Head of caudate nucleus (tissue), 42 donors: ENCODE data around the gene BRCA1.
"Not testable (repeated sequence)": the region's sequence is repeated elsewhere in the genome, so short reads cannot be mapped to it uniquely, and the experiment has no call there.

ENCODE experiments used
- DNase-seq, 42 donors: peaks; one replicate each; pipeline versions ENCODE4 v3.0.0 to v3.0.0-alpha.2; 2020 to 2021; ENCODE audit warnings: mixed read lengths in 7 of 42
- intact Hi-C: fragments of 100-400 bp; cut with DNase I; formaldehyde crosslinking; loops from one replicate; pipeline ENCODE4 v1.15.0; 2022

BRCA1 gene

GRCh38 chr17:43016216-43016615 is 108.9 kb downstream of the BRCA1 start:
- DNase-seq, result no peak
- intact Hi-C loops, result no loop called here

DNA sequence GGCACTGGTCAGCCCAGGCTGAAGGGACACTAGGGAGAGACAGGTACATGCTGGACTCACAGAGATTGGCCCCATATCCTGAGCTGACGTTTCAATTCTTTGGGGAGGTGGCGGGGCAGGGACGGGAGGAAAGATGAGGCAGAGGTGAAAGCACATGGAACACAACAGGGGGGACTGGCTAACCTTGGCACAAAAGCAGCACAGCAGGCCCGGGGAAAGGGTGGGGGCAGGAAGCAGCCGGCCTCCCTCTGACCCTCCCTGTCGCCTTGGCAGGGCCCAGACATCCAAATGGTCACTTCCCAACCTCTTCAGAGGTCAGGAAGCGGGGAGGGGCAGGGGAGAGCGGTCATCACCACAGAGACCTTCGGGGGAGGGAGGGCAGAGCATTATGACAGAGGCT is 109.6 kb downstream of the BRCA1 start:
- intact Hi-C loops, result no loop called here
- no peak for DNase-seq

- DNase-seq, result peak in 23 of 42 donors; percentile 23 to 78 (median 53)
- intact Hi-C loops, result no loop called here
Measured at GRCh38 chr17:43014649-43015542, 110.3 kb downstream of the BRCA1 start.

GRCh38 chr17:43014020-43014648 is 111.0 kb downstream of the BRCA1 start:
- intact Hi-C loops, result no loop called here
- no peak for DNase-seq

- DNase-seq, result no peak
- intact Hi-C loops, result no loop called here
Measured at GRCh38 chr17:43013296-43013695, 111.9 kb downstream of the BRCA1 start.

DNA sequence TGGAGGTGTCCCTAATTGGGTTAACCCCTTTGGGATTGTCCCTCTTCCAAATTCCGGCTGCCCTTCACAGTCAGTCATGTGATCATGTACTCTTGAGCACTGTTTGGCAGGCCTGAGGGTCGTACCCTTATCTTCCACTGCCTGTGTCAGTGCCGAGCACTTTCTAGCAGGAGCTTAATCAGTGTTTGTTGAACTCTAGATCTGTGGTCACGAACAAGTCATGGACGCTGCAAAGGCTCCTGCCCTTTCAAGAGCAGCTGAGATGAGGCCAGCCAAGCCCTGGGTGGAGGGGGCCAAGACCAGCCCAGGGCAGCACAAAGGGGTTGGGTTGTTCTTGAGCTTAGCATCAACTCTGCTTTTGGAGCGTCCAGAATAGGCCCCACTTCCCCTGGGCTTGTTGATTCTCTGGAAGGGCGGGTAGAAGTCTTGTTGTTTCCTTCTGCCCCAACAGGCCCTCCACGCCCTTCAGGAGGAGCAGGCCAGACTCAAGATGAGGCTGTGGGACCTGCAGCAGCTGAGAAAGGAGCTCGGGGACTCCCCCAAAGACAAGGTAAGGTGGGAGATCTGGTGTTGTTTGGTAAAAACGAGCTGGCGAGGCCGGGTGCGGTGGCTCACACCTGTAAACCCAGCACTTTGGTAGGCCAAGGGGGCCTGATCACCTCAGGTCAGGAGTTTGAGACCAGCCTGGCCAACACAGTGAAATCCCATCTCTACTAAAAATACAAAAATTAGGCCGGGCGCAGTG is 113.3 kb downstream of the BRCA1 start:
- no peak for DNase-seq
- intact Hi-C loops, result no loop called here

DNA sequence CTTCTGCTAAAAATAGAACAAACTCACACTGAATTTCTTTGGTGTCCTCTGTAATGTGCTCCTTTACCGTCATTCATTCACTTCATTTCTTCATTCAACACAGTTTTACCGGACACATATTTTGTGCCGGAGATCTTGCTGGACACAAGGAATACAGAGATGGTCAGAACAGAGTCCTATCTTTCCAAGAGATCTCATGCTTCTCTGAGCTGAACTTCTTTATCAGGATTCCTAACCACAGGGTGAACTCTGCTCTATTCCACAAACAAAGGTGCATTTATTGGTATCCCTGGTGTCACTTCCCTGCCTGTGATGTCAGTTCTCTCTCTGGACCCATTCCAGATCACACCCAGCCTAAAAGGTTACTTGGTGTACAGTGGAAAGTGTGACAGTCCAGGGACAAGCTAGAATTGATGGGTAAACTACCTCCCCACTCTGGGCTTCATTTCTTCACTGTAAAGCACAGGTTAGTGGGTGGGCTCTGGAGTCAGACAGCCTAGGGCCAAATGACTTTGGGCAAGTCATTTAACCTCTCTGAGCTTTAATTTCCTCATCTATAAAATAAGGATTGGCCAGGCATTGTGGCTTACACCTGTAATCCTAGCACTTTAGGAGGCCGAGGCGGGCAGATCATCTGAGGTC is 114.4 kb downstream of the BRCA1 start:
- intact Hi-C loops, result no loop called here
- DNase-seq, result no peak

GRCh38 chr17:43006639-43007551 is 118.3 kb downstream of the BRCA1 start, which contains the start of gene IFI35:
TSS of gene IFI35 (plus strand) at chr17:43006784. CDS start at chr17:43006948, 164 bp downstream.
- intact Hi-C loops, result no loop called here
- DNase-seq, result peak; percentile 50 to 90 (median 78)

DNA sequence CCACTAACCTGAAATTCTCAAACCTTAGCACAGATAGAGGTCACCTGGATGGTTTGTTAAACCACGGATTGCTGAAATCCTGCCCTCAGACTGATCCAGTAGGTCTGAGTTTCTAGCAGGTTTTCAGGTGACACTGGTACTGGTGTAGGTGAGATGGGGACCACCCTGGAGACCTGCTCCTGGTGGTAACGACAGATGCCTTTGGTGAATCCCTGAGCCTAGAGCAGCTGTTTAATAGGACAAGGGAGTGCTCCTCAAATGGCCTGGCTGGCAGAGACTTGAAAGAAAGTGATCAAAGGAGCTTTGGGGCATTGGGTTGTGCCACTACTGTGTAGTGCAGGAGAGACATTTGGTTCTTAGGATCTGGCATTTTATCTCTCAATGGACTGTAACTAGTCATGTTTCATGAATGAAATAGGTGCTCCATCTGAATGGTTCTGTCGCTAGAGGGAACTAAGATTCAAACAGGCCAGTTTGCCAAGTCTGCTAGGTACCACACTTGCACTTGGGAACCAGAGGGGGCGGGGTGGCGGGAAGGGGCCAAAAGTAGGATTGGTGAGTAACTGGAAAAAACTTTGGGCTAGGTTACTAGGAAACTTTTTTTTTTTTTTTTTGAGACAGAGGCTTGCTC is 121.5 kb downstream of the BRCA1 start:
- DNase-seq, result no peak
- intact Hi-C loops, result no loop called here

- intact Hi-C loops, DNase-seq: not testable (repeated sequence)
Measured at GRCh38 chr17:43000894-43001293, 124.3 kb downstream of the BRCA1 start.

GRCh38 chr17:42999003-42999525 is 126.1 kb downstream of the BRCA1 start:
- intact Hi-C loops, result loop anchor here (10.0 kb wide), 1 partner anchor 154 kb away; the partner anchor contains the start of gene AOC2
- no peak for DNase-seq

DNA sequence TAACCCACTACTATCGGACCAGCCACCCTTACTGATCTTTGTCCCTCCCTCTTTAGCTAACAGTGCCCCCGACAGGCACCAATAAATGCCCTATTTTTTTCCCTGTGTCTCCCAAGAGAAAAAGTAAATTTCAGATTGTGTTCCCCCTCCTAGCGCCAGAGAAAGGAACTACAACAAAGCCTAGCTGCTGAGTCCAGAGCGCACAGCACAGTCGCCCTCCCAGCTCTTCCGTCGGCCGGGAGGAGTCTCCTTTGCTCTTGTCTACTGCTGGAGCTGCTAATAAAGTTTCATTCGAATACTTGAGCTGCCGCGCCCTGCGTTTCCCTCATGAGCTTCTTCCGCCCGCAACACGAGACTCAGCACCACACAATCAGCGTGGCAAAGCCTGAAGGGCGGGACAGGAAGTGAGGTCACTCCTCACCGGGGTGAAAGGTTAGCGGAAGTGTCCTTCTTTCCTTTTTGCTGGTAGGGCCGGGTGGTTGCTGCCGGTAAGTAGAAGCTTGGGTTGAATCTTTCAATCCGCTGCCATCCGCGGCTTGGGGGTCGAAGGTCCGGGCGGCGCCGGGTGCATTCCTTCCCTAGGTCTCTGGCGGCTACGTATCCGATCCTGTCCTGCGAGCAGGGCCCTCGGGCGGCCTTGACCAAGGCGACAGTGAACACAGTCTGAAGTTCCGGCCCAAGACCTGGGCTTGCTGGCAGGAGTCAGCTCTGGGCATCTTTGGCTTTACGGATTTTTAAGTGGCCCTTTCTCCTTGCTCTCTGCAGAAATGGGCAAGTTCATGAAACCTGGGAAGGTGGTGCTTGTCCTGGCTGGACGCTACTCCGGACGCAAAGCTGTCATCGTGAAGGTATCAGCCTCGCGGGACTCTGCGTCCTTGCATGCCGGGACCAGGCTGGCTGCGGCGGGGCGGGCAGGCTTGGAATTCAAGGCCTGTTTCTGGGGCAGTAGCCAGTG is 126.9 kb downstream of the BRCA1 start, which contains the start of gene RPL27:
RPL27 (plus strand) TSS at position 436 of the 955 bp plus-strand sequence; CDS start at position 768, 332 bp downstream.
- DNase-seq, result peak; percentile 95 to 100 (median 99)
- intact Hi-C loops, result loop anchor here (10.0 kb wide), 1 partner anchor 153 kb away; the partner anchor contains the start of gene AOC2

DNA sequence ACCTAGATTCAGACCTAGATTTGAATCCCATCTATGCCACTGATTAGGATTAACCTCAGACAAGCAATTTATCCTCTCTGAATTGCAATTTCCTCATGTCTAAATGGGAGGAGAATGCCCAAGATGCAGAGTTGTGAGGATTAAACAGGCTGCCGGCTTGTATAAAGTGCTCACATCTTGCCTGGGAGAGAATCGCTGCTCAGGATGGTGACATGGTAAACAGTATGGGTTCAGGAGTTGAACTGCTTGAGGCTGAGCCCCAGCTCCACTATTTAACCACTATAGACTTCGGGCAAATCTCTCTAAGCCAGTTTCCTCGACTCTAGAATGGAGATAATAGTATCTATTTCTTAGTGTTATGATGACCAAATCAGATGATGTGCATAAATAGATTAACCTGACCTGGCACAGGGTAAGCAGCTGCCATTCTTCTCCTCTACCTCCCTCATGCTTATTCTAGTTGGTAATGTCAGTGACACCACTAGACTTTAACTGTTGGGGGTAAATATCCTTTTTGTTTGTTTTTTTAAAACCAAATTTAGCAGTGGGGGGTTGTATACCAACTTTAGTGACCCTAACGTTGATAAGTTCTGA is 127.7 kb downstream of the BRCA1 start:
- intact Hi-C loops, result loop anchor here (10.0 kb wide), 1 partner anchor 153 kb away; the partner anchor contains the start of gene AOC2
- DNase-seq, result no peak
